NCI-H1092 treated with DMSO at 0.1 percent for 48 hours (cell line): ENCODE measurements around the gene NLRX1.
"Not testable (repeated sequence)": the region's sequence is repeated elsewhere in the genome, so short reads cannot be mapped to it uniquely, and the experiment has no call there.

ENCODE experiments used
- DNase-seq: peaks from one replicate; lab custom pipeline; 2025; lab: John Stamatoyannopoulos, UW

NLRX1 gene

GRCh38 chr11:119187123-119187892 lies 18.8 kb downstream of the NLRX1 start:
- no peak for DNase-seq

GRCh38 chr11:119188067-119188466 lies 19.5 kb downstream of the NLRX1 start:
- no peak for DNase-seq

DNA sequence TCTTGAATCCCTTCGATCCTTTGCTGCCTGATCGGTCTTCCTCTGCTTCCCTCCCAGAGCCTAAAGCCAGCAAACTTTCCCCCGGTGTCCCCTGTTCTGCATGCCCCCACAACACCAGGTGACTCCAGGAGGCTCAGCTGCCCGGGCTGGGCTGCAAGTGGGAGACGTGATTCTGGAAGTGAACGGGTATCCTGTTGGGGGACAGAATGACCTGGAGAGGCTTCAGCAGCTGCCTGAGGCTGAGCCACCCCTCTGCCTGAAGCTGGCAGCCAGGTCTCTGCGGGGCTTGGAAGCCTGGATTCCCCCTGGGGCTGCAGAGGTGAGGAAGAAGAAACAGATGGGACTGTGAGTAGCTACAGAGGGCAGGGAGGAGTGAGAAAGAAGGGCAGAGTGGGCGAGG lies 20.4 kb downstream of the NLRX1 start:
- no peak for DNase-seq

GRCh38 chr11:119189393-119189792 lies 20.9 kb downstream of the NLRX1 start:
- DNase-seq: no peak

GRCh38 chr11:119190531-119190930 lies 22.0 kb downstream of the NLRX1 start:
- DNase-seq: no peak

DNA sequence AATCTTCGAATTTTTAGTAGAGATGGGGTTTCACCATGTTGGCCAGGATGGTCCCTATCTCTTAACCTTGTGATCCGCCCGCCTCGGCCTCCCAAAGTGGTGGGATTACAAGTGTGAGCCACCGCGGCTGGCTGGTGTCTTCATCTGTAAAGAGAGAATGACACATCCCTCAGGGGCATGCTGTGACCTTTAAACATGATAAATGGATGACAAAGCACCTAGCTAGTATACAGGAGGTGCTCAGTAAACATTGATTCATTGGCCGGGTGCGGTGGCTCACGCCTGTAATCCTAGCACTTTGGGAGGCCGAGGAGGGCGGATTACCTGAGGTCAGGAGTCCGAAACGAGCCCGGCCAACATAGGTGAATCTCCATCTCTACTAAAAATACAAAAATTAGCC lies 22.7 kb downstream of the NLRX1 start:
- DNase-seq: not testable (repeated sequence)

DNA sequence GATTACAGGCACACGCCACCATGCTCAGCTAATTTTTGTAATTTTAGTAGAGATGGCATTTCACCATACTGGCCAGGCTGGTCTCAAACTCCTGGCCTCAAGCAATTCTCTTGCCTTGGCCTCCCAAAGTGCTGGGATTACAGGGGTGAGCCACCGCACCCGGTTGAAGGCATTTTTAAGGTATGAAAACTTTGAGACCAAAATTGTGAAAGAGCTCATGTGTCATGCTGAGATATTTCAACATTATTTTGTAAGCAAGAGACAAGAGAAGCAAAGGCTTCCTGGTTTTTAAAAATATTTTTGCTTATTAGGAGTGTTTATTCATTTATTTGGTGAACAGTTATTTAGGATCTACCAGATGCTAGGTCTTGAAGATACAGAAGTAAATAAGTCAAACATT lies 23.6 kb downstream of the NLRX1 start:
- no peak for DNase-seq

DNA sequence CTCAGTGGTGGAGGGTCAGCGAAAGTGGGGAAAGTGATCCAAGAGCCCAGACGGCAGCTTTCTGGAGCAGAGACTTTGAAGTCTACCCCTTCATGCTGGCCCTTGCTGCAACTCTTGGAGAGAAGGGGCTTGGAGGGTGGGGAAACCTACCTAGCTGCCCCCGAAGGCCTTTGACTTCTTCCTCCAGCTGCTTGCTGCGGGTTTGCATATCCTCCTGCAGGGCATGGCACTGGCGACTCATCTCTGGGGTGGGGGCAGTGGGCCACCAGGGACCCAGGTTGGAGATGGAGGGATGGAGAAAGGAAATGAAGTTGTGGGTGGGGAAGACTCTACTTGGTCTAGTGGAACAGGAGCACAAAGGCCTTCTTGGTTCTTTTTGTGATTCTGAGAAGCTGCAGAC lies 24.5 kb downstream of the NLRX1 start:
- DNase-seq: no peak

DNA sequence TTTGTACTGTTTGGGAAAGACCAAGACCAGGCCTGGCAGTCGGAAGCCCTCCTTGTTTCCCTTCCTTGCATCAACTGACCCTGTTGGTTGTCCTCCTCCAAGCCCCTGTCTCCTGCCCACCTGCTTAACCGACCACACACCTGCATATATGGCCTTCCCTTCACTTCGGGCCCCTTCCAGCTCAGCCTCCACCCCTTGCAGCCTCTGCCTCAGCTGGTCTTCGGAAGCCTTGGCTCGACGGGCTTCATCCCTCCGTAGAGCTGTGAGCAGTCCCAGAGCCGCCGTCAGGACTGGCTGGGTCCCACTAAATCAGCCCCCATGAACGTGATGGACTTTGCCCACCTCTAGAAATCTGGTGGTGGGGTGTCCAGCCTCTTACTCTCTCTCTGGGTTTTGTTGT lies 25.1 kb downstream of the NLRX1 start:
- no peak for DNase-seq

GRCh38 chr11:119194811-119195440 lies 26.4 kb downstream of the NLRX1 start:
- DNase-seq: no peak

- DNase-seq: peak; percentile 25
These were observed 27.2 kb downstream of the NLRX1 start for GRCh38 chr11:119195680-119196079.

- DNase-seq: peak; percentile 93
These were observed 28.4 kb downstream of the NLRX1 start for GRCh38 chr11:119196833-119197483.

- DNase-seq: no peak
These were observed 30.4 kb downstream of the NLRX1 start for GRCh38 chr11:119198925-119199324.

GRCh38 chr11:119201236-119201635 lies 32.7 kb downstream of the NLRX1 start:
- DNase-seq: not testable (repeated sequence)

DNA sequence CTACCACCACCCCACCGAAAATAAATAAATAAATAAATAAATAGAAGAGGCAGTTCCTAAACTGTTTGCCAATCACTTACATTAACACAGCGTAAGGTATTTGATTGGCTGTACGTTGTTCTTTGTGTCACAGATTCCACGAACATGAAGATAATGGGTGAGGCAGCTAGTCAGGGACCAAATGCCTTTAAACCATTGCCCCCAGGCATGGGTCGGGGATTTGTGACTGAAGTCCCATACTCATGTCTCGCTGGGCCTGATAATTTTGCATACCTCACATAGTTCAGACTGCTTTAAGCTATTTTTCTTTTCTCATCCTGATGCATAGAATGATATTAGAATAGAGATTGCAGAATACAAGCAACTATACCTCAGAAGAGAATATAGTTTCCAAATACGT lies 34.0 kb downstream of the NLRX1 start:
- DNase-seq: no peak

- no peak for DNase-seq
These were observed 35.5 kb downstream of the NLRX1 start for GRCh38 chr11:119204066-119204465.

- no peak for DNase-seq
These were observed 36.6 kb downstream of the NLRX1 start for GRCh38 chr11:119205080-119205479.

DNA sequence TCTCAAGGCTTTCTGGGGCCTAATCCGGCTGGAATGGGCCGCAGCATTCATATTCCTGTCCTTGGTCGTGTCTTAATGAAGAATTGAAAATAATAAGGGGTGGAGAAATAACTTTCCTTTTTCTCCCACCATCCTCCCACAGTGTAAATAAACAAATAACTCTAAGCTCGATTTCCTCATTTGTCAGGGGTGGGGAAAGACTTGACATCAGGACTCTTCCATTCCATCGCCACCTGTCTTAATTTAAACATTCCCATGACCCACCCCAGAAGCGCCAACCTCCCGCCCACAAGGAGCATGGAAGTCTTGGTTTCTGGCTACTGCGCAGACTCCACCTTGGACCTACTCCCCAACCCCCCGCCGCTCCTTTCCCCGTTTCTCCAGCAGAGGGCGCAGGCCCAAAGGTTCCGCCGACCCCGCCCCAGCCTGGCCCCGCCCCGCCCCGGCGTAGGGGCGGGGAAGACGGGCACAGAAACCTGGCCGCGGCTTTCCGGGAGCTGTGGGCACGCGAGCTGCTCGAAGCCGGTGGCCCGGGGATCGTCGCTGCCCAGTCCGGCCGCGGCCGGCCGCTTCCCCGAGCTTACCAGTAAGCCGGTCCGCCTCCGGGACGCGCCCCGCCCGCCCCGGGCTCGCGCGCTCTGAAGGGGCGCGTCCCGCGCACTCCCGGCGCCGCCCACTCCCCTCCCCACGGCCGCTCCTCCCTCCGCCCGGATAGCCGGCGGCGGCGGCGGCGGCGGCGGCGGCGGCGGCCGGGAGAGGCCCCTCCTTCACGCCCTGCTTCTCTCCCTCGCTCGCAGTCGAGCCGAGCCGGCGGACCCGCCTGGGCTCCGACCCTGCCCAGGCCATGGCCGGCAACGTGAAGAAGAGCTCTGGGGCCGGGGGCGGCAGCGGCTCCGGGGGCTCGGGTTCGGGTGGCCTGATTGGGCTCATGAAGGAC lies 37.3 kb downstream of the NLRX1 start, which contains the start of gene CBL:
Gene CBL (plus strand): TSS at position 766 of the 937 bp plus-strand sequence. CDS start 79 bp downstream, at position 845.
- DNase-seq: peak; percentile 90

GRCh38 chr11:119206511-119207414 lies 38.2 kb downstream of the NLRX1 start:
- DNase-seq: peak; percentile 70

DNA sequence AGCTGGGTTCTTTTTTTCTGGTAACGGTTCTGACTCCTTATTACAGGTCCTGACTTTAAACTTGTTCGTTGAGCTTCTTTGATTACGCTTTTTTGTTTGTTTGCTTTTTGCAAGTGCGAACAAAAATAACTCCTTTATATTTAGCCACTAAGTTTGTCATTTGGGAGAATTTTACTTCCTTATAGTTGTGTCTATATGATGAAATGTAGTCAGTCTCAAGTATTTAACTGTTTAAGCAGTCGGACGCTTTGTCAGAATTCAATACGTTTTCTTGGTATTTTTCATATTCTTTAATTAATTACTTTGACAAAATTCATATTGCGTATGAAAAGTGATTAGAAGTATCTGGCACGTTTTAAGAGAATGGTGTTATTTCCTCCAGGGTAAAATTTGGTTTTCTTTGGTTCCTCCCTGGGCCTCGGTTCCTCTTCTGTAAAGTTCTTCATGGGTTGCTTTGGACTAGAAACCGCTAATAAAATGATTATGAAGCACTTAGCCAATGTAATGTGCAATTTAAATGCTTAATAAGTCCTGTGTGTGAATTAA lies 39.0 kb downstream of the NLRX1 start:
- no peak for DNase-seq

DNA sequence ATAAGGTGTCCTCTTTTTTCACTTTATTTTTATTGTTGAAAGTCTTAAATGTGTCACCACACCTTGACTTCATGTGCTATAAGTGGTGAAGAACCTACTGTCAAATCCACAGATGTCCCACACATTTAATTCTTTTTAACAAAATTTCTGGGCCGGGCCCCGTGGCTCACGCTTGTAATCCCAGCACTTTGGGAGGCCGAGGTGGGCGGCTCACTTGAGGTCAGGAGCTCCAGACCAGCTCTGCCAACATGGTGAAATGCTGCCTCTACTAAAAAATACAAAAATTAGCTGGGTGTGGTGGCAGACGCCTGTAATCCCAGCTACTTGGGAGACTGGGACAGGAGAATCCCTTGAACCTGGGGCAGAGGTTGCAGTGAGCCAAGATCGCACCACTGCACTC lies 40.7 kb downstream of the NLRX1 start:
- no peak for DNase-seq
